ENCODE measurements around the gene MYH9. TPM values are rescaled to one million over a fixed set of nuclear protein-coding genes. Genes with fewer than 3 reads are reported as not detected.
"Not testable (repeated sequence)": the region's sequence is repeated elsewhere in the genome, so short reads cannot be mapped to it uniquely, and the experiment has no call there.

The MYH9 gene
- total RNA-seq, 2 experiments from 2014 or later, result 695 to 913 TPM

DNA sequence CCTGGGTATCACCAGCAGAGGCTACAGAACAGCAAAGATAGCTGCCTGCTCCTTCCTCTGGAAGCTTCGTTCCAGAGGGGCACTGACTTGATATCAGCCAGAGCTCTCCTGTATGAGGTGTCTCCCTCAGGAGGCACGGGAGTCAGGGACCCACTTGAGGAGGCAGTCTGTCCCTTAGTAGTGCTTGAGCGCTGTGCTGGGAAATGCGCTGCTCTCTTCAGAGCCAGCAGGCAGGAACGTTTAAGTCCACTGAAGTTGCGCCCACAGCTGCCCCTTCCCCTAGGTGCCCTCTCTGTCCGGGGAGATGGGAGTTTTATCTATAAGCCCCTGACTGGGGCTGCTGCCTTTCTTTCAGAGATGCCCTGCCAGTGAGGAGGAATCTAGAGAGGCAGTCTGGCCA is 116.5 kb downstream of the MYH9 start:
- ATAC-seq; H3K9me3 Mint-ChIP-seq (ENCODE audit: low read depth); H3K27ac Mint-ChIP-seq; H3K27me3 Mint-ChIP-seq; DNase-seq; H3K4me3 Mint-ChIP-seq: not testable (repeated sequence)
- CTCF ChIA-PET, result interaction anchor here (1.2 to 1.5 kb wide), 2 partner anchors 15 to 76 kb away, joined by 3 to 4 read pairs; no protein-coding TSS in a partner anchor
- H3K4me1 Mint-ChIP-seq, result peaks cover 14% of the 10 kb centered on the region
- peaks cover 14% of the 10 kb centered on the region for H3K36me3 Mint-ChIP-seq

DNA sequence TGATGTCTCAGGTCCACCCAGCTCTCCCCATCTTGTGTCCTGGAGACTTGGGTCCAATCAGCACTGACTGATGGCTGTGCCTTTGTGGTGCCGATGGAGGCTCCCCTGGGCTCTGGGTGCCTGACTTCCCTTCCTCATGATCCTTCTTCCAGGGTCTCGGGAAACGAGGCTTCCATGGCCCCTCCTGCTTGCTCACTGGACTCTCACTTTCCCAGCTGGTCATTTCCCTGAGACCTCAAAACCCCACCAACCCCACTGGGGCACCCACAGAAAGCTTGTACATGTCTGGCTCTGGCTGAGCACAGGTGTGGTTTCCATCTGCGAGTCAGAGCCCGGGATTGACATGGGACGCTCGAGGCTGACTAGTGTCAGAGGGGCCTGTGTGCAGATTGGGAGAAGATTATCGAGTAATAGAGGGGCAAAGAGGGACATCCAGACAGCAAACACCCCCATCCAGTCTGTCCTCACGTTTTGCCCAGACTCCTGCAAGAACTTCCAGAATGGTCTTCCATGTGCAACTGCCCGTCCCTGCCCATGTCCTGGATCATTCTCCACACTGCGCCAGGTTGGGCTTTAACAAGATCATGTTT is 119.8 kb downstream of the MYH9 start:
- Mint-ChIP-seq H3K27me3 (no peaks in the 10 kb centered on the region), H3K36me3 (peaks cover 38% of the 10 kb centered on the region), H3K4me1 (no peaks in the 10 kb centered on the region), H3K9me3 (ENCODE audit: low read depth) (no peaks in the 10 kb centered on the region), H3K4me3 (no peak overlapping the region), H3K27ac (no peak overlapping the region)
- CTCF ChIA-PET, result interaction anchor here (1.1 to 1.4 kb wide), 2 partner anchors 8 to 28 kb away, joined by 3 to 4 read pairs; no protein-coding TSS in a partner anchor
- ATAC-seq (no peak), DNase-seq (no peak)

DNA sequence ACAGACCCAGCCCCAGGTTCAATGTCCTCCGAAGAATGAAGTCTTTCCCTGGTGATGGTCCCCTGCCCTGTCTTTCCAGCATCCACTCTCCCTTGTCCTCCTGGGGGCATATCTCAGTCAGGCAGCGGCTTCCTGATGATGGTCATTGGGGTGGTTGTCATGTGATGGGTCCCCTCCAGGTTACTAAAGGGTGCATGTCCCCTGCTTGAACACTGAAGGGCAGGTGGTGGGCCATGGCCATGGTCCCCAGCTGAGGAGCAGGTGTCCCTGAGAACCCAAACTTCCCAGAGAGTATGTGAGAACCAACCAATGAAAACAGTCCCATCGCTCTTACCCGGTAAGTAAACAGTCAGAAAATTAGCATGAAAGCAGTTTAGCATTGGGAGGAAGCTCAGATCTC is 120.7 kb downstream of the MYH9 start:
- ATAC-seq, result no peak
- Mint-ChIP-seq H3K9me3 (ENCODE audit: low read depth) (no peaks in the 10 kb centered on the region), H3K27ac (no peak overlapping the region), H3K4me3 (no peak overlapping the region), H3K4me1 (no peaks in the 10 kb centered on the region), H3K36me3 (peaks cover 46% of the 10 kb centered on the region), H3K27me3 (no peaks in the 10 kb centered on the region)
- DNase-seq, result no peak
- CTCF ChIA-PET, result interaction anchor here (1.1 to 1.4 kb wide), 2 partner anchors 9 to 27 kb away, joined by 3 to 4 read pairs; no protein-coding TSS in a partner anchor

DNA sequence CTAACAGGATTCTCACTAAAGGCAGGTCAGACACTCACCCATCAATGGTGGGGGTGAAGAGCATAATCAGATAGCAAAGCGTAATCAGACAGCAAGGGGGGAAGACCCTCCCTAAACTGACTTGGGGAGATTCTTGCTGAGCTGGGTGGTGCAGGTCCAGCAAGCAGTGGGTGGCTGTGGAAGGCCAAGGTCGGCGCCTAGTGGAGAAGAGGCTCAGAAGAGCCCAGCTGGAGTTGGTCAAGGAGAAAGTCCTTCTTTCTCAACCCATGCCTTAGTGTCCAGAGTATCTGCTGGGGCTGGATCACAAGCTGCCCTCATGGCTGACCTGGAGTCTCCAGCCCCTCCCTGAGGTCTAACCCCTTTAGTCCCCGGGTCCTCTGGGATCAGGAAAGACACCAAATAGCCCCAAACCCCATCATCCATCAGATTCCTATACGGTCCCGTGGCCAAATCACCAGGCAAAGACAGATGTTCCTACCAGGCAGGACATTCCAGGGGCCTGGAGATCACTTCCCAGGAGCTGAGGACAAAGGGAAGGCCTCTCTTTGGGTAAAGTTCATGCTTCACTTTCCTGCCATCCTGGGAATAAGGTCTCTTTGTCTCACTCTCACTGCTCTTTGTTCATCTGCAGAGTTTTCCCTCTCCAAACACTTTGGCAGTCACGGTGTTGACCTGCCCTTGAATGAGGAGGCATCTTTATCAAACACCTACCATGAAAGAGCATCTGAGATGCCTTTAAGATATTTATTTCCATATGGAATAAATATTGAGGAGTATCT is 123.7 kb downstream of the MYH9 start:
- not testable (repeated sequence) for H3K27me3 Mint-ChIP-seq; DNase-seq; H3K4me3 Mint-ChIP-seq; H3K27ac Mint-ChIP-seq; H3K9me3 Mint-ChIP-seq (ENCODE audit: low read depth); ATAC-seq
- CTCF ChIA-PET, result interaction anchor here (1.0 to 1.4 kb wide), 2 partner anchors 14 to 16 kb away, joined by 3 to 4 read pairs; no protein-coding TSS in a partner anchor
- peaks cover 12% of the 10 kb centered on the region for H3K4me1 Mint-ChIP-seq
- H3K36me3 Mint-ChIP-seq, result peaks cover 71% of the 10 kb centered on the region

DNA sequence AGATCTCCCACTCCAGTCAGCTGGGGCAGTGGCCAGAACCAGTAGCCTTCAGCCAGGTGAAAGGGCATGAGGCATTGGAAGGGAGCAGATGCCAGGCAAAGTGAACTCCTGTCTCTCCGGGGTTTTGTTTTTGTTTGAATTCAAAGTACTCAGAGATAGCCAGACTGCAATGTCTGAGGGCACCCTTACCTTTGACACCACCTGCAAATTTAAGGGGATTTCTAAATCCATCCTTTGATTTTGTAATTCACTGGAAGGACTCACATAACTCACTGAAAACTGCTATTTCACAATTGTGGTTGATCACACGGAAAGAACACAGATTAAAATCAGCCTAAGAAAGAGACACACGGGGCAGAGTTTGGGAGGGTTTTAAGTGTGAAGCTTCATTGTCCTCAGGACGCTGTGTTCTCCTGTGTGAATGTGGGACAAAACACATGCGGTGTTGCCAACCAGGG is 124.5 kb downstream of the MYH9 start:
- not testable (repeated sequence) for DNase-seq; ATAC-seq; H3K27me3 Mint-ChIP-seq; H3K4me3 Mint-ChIP-seq; H3K9me3 Mint-ChIP-seq (ENCODE audit: low read depth)
- H3K36me3 Mint-ChIP-seq, result peaks cover 79% of the 10 kb centered on the region
- H3K4me1 Mint-ChIP-seq, result peaks cover 20% of the 10 kb centered on the region
- CTCF ChIA-PET, result interaction anchor here (1.4 kb wide), 1 partner anchor 15 kb away, joined by 4 read pairs; no protein-coding TSS in a partner anchor
- peak overlapping the region; percentile 1 for H3K27ac Mint-ChIP-seq

DNA sequence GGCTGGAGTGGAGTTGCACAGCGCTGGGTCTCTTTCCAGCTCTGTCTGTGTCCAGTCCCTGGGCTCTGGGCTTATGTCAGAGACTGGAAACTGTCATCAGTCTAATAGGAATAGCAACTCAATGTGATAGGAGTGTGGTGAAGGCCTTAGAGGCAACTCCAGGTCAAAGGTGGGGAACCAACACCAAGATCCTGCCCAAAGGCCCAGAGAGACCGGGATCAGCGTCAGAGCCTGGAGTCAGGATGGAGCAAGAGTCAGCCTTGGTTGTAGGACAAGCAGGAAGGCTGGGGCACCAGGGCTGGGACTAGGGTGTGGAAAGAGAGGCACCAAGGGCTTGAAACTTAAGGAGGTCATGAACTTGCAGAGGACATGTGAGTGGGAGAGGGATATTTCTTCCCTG is 125.5 kb downstream of the MYH9 start:
- not testable (repeated sequence) for H3K9me3 Mint-ChIP-seq (ENCODE audit: low read depth); H3K27me3 Mint-ChIP-seq; H3K4me3 Mint-ChIP-seq; DNase-seq; ATAC-seq
- Mint-ChIP-seq H3K36me3 (peaks cover 79% of the 10 kb centered on the region), H3K27ac (peak overlapping the region; percentile 7), H3K4me1 (peaks cover 29% of the 10 kb centered on the region)
- CTCF ChIA-PET, result interaction anchor here (1.1 kb wide), 1 partner anchor 16 kb away, joined by 4 read pairs; no protein-coding TSS in a partner anchor

DNA sequence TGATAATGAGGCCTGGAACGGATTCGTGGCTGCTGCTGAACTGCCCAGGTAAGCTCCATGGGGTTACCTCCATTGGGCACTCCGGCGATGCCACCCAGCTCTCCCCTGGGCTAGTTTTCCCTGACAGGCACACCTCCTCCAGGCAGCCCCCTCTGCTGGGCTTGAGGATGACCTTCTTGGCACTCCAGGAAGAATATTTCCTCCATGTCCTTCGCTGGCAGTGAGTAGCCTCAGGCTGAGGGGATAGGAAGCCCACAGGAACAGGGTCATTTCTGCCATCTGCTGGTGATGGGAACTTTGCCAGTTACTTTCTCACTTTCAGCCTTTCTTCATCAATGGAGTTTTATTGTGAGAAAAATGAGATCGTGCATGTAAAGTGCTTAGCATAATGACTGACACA is 126.1 kb downstream of the MYH9 start:
- CTCF ChIA-PET, result interaction anchor here (1.0 to 1.5 kb wide), 4 partner anchors 9 to 67 kb away, joined by 3 to 4 read pairs (median 4); partner anchors contain the start of gene APOL1
- H3K4me3 Mint-ChIP-seq; ATAC-seq; H3K27ac Mint-ChIP-seq; DNase-seq; H3K27me3 Mint-ChIP-seq; H3K9me3 Mint-ChIP-seq (ENCODE audit: low read depth): not testable (repeated sequence)
- H3K36me3 Mint-ChIP-seq, result peaks cover 77% of the 10 kb centered on the region
- H3K4me1 Mint-ChIP-seq, result peaks cover 35% of the 10 kb centered on the region

DNA sequence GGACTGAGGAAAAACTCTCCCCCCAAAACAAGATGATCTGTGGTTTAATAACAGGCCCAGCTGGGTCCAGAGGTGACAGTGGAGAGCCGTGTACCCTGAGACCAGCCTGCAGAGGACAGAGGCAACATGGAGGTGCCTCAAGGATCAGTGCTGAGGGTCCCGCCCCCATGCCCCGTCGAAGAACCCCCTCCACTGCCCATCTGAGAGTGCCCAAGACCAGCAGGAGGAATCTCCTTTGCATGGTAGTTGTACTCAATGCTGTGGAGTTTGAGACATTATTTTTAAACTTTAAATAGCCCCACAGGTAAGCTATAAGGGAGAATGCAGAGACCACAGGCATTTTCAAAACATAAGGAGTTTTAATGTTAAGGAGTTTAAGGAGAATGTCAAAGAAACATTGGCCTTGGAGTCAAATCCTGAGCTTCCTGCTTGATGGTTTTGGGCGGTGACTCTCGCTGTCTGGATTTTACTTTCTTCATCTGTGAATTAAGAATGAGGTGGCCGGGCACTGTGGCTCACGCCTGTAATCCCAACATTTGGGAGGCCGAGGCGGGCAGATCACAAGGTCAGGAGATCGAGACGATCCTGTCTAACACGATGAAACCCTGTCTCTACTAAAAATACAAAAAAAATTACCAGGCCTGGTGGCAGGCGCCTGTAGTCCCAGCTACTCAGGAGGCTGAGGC is 128.0 kb downstream of the MYH9 start:
- peaks cover 52% of the 10 kb centered on the region for H3K4me1 Mint-ChIP-seq
- ATAC-seq, result no peak

DNA sequence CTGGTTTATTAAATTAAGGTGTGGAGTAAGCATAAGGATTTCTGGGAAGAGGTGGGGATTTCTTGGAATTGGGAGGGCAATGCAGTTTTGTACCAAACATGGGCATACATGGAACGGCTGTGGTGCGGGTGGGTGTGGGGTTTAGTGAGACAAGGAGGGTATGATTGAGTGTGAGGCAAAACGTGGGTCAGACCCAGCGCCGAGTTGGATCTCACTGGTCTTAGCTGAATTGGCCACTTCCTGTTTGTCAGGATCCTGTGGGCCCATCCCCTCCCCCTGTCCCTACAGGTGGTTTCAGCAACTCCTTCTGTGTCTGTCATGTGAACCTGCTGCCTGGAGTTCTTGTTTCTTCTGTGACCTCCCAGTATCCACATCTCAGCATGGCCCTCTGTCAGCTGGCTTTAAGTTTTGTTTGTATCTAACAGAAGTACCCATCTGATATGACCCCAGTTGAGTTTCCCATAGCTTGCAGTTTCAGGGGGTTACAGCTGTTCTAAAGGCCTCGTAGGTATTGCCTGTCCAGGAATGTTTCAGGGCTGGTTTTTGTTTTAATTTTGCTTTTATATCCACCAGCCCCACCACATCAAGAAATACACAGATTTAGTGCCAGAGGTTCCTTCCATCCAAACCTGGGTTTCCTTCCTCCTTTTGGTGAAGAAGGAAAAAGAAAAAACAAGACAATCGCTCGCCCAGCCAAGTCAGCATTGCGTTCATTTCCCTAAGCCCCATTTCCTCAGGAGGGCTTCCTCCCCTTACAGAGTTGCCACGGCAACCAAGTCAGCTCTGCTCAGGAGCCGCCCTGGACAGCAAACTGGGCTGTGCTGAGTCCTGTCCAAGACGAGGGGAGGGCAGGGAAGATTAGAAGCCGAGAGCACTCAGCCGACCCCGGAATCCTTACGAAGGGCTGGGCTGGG is 128.8 kb downstream of the MYH9 start:
- DNase-seq, result peak; percentile 83
- peak overlapping the region; percentile 89 for H3K27ac Mint-ChIP-seq
- H3K4me3 Mint-ChIP-seq, result peak overlapping the region; percentile 55
- CTCF ChIA-PET, result interaction anchor here (1.0 to 2.2 kb wide), 3 partner anchors 19 to 28 kb away, joined by 3 to 8 read pairs (median 5); partner anchors contain the start of gene APOL2
- no peaks in the 10 kb centered on the region for H3K27me3 Mint-ChIP-seq
- peaks cover 63% of the 10 kb centered on the region for H3K36me3 Mint-ChIP-seq
- peaks cover 58% of the 10 kb centered on the region for H3K4me1 Mint-ChIP-seq
- no peaks in the 10 kb centered on the region for H3K9me3 Mint-ChIP-seq (ENCODE audit: low read depth)
- ATAC-seq, result peak; percentile 56

More for the DNA sequence above, 128.0 kb downstream of the MYH9 start:
- DNase-seq, result no peak
- Mint-ChIP-seq H3K27me3 (no peaks in the 10 kb centered on the region), H3K9me3 (ENCODE audit: low read depth) (no peaks in the 10 kb centered on the region), H3K36me3 (peaks cover 66% of the 10 kb centered on the region), H3K4me3 (no peak overlapping the region), H3K27ac (peak overlapping the region; percentile 89)
- CTCF ChIA-PET, result interaction anchor here (2.2 kb wide), 1 partner anchor 20 kb away, joined by 8 read pairs; the partner anchor contains the start of gene APOL2

DNA sequence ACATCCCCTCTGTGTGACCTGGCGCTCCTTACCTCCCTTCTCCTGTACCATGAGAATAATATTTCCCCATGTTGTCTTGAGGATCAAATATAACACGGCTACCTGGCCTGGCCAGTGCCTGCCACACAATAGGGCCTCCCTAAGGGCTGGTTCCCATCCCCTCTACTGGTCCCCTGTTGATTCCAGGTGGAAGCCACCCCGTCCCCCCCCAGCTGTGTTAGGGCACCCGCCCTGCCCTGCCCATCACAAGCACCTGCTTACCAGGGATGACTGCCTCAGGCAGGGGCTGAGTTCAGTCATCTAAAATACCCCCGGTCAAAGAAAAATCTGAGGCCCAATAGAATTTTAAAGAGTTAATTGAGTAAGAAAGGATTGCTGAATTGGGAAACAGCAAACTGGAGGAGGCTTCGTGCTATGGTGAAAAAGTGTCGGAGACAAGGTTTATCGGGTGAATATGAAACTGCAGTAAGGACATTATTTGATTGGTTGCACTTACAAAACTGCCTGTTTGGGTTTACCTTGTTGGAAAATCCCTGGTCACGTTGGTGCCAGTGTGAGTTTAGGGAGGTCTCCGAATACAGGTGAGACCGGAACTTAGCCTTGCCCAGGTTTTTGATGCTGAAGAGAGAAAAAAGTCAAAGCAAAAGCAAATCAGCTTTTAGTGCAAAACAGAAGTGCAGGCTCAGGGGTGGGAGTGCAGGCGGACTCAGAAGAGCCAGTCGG is 129.7 kb downstream of the MYH9 start:
- H3K27ac Mint-ChIP-seq, result peak overlapping the region; percentile 89
- no peaks in the 10 kb centered on the region for H3K9me3 Mint-ChIP-seq (ENCODE audit: low read depth)
- peaks cover 55% of the 10 kb centered on the region for H3K36me3 Mint-ChIP-seq
- no peak for DNase-seq
- peaks cover 61% of the 10 kb centered on the region for H3K4me1 Mint-ChIP-seq
- peak overlapping the region; percentile 55 for H3K4me3 Mint-ChIP-seq
- CTCF ChIA-PET, result interaction anchor here (1.0 to 2.2 kb wide), 3 partner anchors 18 to 29 kb away, joined by 3 to 8 read pairs (median 5); partner anchors contain the start of gene APOL2
- H3K27me3 Mint-ChIP-seq, result no peaks in the 10 kb centered on the region
- no peak for ATAC-seq

DNA sequence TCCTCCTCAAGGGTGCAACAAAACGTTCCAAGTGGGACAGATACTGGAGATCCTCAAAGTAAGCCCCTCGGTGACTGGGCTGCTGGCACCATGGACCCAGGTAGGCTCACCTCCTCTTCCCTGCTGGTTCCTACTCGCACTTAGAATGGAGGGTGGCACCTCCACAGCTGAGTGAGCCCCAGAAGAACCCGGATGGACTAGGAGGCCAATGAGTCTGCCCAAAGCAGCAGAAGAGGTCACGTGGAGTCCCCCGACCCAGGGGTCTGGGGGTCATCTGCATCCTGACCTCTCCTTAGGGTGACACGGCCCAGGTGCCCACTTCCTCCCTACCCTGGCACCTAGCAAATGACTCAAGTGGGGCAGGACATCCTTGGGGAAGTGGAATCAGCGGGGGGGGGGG is 130.5 kb downstream of the MYH9 start:
- no peaks in the 10 kb centered on the region for H3K27me3 Mint-ChIP-seq
- CTCF ChIA-PET, result no interaction called here

DNA sequence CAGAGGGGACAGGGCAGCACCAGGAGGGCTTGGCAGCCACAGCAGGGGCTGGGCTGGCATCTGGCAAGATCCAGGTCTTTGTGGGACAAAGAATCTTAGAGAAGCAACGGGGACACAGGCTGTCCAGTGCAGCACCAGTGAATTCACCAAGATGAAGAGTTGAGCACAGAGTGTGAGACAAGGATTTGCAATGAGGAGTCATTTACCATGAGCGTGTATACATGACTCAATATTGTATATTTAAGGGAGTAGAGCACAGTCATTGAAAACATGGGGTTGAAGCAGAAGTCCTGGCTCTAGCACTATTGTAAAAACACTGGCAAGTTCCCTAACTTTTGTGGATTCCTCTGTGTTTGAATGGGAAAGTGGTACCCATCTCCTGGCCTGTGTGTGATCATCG is 131.3 kb downstream of the MYH9 start:
- DNase-seq (no peak), ATAC-seq (no peak)
- no peaks in the 10 kb centered on the region for H3K27me3 Mint-ChIP-seq
- H3K27ac Mint-ChIP-seq, result peak overlapping the region; percentile 56
- no peaks in the 10 kb centered on the region for H3K9me3 Mint-ChIP-seq (ENCODE audit: low read depth)
- H3K4me1 Mint-ChIP-seq, result peaks cover 77% of the 10 kb centered on the region
- CTCF ChIA-PET, result no interaction called here
- H3K36me3 Mint-ChIP-seq, result peaks cover 43% of the 10 kb centered on the region
- no peak overlapping the region for H3K4me3 Mint-ChIP-seq

More for the DNA sequence above, 130.5 kb downstream of the MYH9 start:
- Mint-ChIP-seq H3K4me3 (no peak overlapping the region), H3K9me3 (ENCODE audit: low read depth) (no peaks in the 10 kb centered on the region), H3K27ac (peak overlapping the region; percentile 56), H3K4me1 (peaks cover 69% of the 10 kb centered on the region), H3K36me3 (peaks cover 49% of the 10 kb centered on the region)
- no peak for DNase-seq
- ATAC-seq, result no peak
